Body of pancreas (tissue), 4 donors: ENCODE results near the gene CTTN.

Experiments used
- POLR2A ChIP-seq, 3 donors: fragments of 450-650 bp; IDR thresholded peaks; one replicate each; pipeline ENCODE4 v1.6.1; 2016; ENCODE audit warnings: antibody characterized with exemption in 3 of 3, mild to moderate bottlenecking in 2 of 3
- TF ChIP-seq, protein P1 (sequence below), 7 experiments: fragments of 450-650 bp in 4 of 7; fragments of 200-600 bp in 3 of 7; sonication (generic) in 3 of 7; IDR thresholded peaks; one replicate each; pipeline ENCODE4 v1.5.1; 2016 to 2019; ENCODE audit warnings: antibody characterized with exemption in 7 of 7

- no peak for TF ChIP-seq POLR2A (IDR thresholded peaks at IDR 0.05)
- TF ChIP-seq, protein P1, sequence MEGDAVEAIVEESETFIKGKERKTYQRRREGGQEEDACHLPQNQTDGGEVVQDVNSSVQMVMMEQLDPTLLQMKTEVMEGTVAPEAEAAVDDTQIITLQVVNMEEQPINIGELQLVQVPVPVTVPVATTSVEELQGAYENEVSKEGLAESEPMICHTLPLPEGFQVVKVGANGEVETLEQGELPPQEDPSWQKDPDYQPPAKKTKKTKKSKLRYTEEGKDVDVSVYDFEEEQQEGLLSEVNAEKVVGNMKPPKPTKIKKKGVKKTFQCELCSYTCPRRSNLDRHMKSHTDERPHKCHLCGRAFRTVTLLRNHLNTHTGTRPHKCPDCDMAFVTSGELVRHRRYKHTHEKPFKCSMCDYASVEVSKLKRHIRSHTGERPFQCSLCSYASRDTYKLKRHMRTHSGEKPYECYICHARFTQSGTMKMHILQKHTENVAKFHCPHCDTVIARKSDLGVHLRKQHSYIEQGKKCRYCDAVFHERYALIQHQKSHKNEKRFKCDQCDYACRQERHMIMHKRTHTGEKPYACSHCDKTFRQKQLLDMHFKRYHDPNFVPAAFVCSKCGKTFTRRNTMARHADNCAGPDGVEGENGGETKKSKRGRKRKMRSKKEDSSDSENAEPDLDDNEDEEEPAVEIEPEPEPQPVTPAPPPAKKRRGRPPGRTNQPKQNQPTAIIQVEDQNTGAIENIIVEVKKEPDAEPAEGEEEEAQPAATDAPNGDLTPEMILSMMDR (IDR thresholded peaks at IDR 0.05) = no peak
These were observed 32.6 kb downstream of the CTTN start for GRCh38 chr11:70430671-70431574.
